ENCODE measurements around the gene RXFP4.

- peak; percentile 92 for TF ChIP-seq CTCF (IDR thresholded peaks at IDR 0.05; ENCODE audit: insufficient read depth, low read depth, low read length)
- no peak for TF ChIP-seq EZH2 (IDR thresholded peaks at IDR 0.05; ENCODE audit: insufficient read depth, low read length)
Measured at GRCh38 chr1:155989242-155990004, 48.0 kb downstream of the RXFP4 start.

Measured in astrocyte (in vitro differentiated cells and primary cell).